ENCODE measurements around the gene MICAL3. TPM values are rescaled to one million over a fixed set of nuclear protein-coding genes. Genes with fewer than 3 reads are reported as not detected.
"Not testable (repeated sequence)": the region's sequence is repeated elsewhere in the genome, so short reads cannot be mapped to it uniquely, and the experiment has no call there.

The MICAL3 gene
- total RNA-seq, 1 experiment from 2014 or later, result 23.5 TPM

GRCh38 chr22:17992976-17993375, 31.4 kb downstream of the MICAL3 start:
- DNase-seq (ENCODE audit: low read depth in 1 of 2, low spot score in 2 of 2); H3K27ac ChIP-seq; H3K27me3 ChIP-seq (replicated peaks); H3K4me3 ChIP-seq; H3K36me3 ChIP-seq; H3K9me3 ChIP-seq (replicated peaks): not testable (repeated sequence)
- H3K4me1 ChIP-seq (replicated peaks), result peaks cover 35% of the 10 kb centered on the region

- peaks cover 35% of the 10 kb centered on the region for H3K4me1 ChIP-seq (replicated peaks)
- DNase-seq (ENCODE audit: low read depth in 1 of 2, low spot score in 2 of 2); H3K9me3 ChIP-seq (replicated peaks); H3K27ac ChIP-seq; H3K27me3 ChIP-seq (replicated peaks); H3K36me3 ChIP-seq; H3K4me3 ChIP-seq: not testable (repeated sequence)
Observed at GRCh38 chr22:17991992-17992391, 32.4 kb downstream of the MICAL3 start.

DNA sequence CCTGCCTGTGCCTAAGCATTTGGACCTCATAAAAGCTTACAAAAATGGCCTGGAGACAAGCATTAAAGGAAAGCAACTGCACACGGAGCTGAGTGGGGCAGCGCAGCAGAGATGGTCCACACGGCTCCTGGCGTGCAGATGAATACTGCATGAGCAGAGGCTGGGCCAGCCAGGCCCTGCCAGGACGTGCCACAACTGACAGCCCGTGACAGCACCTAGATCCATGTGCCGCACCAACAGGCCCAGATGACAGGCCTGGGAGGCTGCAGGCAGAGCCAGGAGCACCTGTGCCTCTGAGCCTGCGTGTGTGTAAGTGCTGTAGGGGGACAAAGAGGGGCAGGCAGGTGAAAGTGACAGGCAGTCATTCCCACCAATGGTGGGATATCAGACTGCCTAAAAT, 33.4 kb downstream of the MICAL3 start:
- H3K4me1 ChIP-seq (replicated peaks), result peaks cover 46% of the 10 kb centered on the region
- no peaks in the 10 kb centered on the region; the same call in 1 of the 2 replicates for H3K36me3 ChIP-seq
- H3K9me3 ChIP-seq (replicated peaks), result no peaks in the 10 kb centered on the region
- no peak overlapping the region for H3K4me3 ChIP-seq
- H3K27ac ChIP-seq, result no peak overlapping the region
- DNase-seq (ENCODE audit: low read depth in 1 of 2, low spot score in 2 of 2), result no peak
- no peaks in the 10 kb centered on the region for H3K27me3 ChIP-seq (replicated peaks)

DNA sequence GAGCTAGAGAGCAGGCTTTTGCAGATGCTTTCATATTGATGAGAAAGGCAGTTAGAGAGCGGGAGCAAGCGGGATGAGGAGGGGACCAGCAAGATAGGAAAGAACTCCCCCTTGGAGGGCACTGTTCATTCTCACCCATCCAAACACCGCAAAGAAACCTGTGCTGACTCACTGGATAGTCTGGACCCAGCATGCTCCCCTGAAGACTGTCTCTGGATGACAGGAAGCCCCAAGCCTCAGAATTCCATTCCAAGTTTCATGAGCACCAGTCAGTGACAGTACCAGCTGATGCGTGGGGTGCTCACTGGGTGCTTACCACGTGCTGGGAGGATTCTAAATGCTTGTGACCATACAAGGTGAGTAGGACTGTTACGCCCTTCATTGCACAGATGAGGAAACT, 34.2 kb downstream of the MICAL3 start:
- Histone ChIP-seq H3K27ac (no peak overlapping the region), H3K27me3 (replicated peaks) (no peaks in the 10 kb centered on the region), H3K9me3 (replicated peaks) (no peaks in the 10 kb centered on the region), H3K4me3 (no peak overlapping the region), H3K4me1 (replicated peaks) (peaks cover 52% of the 10 kb centered on the region), H3K36me3 (no peaks in the 10 kb centered on the region; the same call in 1 of the 2 replicates)
- no peak for DNase-seq (ENCODE audit: low read depth in 1 of 2, low spot score in 2 of 2)

- H3K27me3 ChIP-seq (replicated peaks), result no peaks in the 10 kb centered on the region
- peaks cover 52% of the 10 kb centered on the region for H3K4me1 ChIP-seq (replicated peaks)
- DNase-seq (ENCODE audit: low read depth in 1 of 2, low spot score in 2 of 2), result peak in 1 of 2 experiments; percentile 57
- H3K9me3 ChIP-seq (replicated peaks), result no peaks in the 10 kb centered on the region
- peak overlapping the region; percentile 46 for H3K27ac ChIP-seq
- no peaks in the 10 kb centered on the region; the same call in 1 of the 2 replicates for H3K36me3 ChIP-seq
- no peak overlapping the region for H3K4me3 ChIP-seq
Observed at GRCh38 chr22:17988800-17989513, 35.4 kb downstream of the MICAL3 start.

DNA sequence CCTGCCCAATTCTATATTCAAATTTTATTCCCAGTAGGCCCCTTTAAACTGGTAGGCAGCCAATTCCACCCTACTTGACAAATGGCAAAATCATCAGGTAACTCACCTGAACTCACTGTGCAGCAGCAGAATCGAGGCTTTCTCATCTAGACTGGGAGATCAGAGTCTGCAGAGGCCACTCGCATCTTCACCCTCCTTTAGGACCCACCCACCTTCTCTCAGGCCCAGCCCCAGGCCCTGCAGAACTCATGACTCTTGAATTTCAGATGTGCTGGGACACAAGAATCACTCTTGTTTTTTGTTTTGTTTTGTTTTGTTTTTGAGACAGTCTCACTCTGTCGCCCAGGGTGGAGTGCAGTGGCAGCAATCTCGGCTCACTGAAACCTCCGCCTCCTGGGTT, 38.8 kb downstream of the MICAL3 start:
- no peak for DNase-seq (ENCODE audit: low read depth in 1 of 2, low spot score in 2 of 2)
- no peaks in the 10 kb centered on the region; the same call in 1 of the 2 replicates for H3K36me3 ChIP-seq
- no peaks in the 10 kb centered on the region for H3K27me3 ChIP-seq (replicated peaks)
- peak overlapping the region; percentile 79 for H3K27ac ChIP-seq
- H3K4me1 ChIP-seq (replicated peaks), result peaks cover 46% of the 10 kb centered on the region
- H3K9me3 ChIP-seq (replicated peaks), result no peaks in the 10 kb centered on the region
- no peak overlapping the region for H3K4me3 ChIP-seq

- not testable (repeated sequence) for H3K27ac ChIP-seq; DNase-seq (ENCODE audit: low read depth in 1 of 2, low spot score in 2 of 2); H3K9me3 ChIP-seq (replicated peaks); H3K27me3 ChIP-seq (replicated peaks); H3K36me3 ChIP-seq; H3K4me3 ChIP-seq
- peaks cover 42% of the 10 kb centered on the region for H3K4me1 ChIP-seq (replicated peaks)
Observed at GRCh38 chr22:17985071-17985470, 39.3 kb downstream of the MICAL3 start.

DNA sequence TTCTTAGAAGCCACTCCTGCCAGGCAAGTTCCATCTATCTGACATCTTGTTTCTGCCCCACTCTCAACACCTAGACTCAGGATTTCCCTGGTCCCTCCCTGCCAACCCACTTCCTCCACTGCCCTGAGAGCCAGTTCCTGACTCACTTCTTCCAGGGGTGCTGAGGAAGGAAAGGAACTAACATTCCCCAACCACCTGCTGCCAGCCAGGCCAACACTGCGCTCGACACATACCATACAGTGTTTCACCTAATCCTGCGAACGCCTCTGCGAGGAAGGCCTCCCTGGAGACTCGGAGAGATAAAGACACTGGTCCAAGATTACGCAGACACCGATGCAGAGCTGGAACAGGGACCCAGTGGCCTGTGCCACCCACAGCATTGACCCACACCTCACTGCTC, 40.2 kb downstream of the MICAL3 start:
- H3K4me1 ChIP-seq (replicated peaks), result peaks cover 37% of the 10 kb centered on the region
- H3K27ac ChIP-seq, result no peak overlapping the region
- H3K27me3 ChIP-seq (replicated peaks), result no peaks in the 10 kb centered on the region
- no peaks in the 10 kb centered on the region; the same call in 1 of the 2 replicates for H3K36me3 ChIP-seq
- no peak for DNase-seq (ENCODE audit: low read depth in 1 of 2, low spot score in 2 of 2)
- no peaks in the 10 kb centered on the region for H3K9me3 ChIP-seq (replicated peaks)
- no peak overlapping the region for H3K4me3 ChIP-seq

DNA sequence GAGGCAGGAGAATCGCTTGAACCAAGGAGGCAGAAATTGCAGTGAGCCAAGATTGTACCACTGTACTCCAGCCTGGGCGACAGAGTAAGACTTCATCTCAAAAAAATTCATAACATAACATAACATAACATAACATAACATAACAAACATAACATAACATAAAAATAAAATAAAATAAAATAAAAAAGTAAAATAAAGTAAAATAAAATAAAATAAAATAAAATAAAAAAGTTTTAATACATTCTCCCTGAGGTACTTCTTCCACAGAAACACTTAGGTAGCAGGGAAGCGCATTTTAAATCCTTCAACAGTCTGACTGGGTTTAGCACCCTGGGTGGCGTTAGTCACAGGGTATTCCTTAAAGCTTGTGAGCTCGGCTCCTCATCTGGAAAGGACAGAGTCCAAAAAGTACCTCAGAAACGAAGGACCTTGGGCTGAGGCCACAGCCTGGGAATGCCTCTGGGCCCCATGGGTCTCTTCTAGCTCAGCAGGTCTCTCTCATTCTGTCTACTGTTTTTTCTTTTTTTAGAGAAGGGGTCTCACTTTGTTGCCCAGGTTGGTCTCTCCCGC, 41.7 kb downstream of the MICAL3 start:
- H3K4me1 ChIP-seq (replicated peaks), result peaks cover 23% of the 10 kb centered on the region
- H3K4me3 ChIP-seq, result no peak overlapping the region
- H3K27me3 ChIP-seq (replicated peaks), result no peaks in the 10 kb centered on the region
- H3K36me3 ChIP-seq, result no peaks in the 10 kb centered on the region; the same call in 1 of the 2 replicates
- DNase-seq (ENCODE audit: low read depth in 1 of 2, low spot score in 2 of 2), result no peak
- no peaks in the 10 kb centered on the region for H3K9me3 ChIP-seq (replicated peaks)
- no peak overlapping the region for H3K27ac ChIP-seq

DNA sequence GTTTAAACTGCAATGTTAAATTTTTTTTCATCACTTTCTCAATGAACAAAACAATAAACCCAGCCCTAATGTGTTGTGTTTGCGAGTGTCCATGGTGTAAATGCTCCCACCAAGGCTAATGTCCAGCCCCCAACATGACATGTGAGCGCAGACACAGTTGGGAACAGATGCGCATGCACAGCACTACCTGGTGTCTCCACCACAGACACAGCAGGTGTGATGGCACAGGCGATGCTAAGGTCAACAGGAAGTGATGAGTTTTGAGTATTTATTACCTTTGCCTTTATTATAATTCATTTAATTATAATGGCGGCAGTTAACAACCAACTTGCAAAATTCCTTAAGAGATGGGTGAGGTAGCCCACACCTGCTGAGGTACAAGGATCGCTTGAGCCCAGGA, 42.9 kb downstream of the MICAL3 start:
- no peak overlapping the region for H3K4me3 ChIP-seq
- no peaks in the 10 kb centered on the region; the same call in 1 of the 2 replicates for H3K36me3 ChIP-seq
- H3K4me1 ChIP-seq (replicated peaks), result peaks cover 11% of the 10 kb centered on the region
- no peak for DNase-seq (ENCODE audit: low read depth in 1 of 2, low spot score in 2 of 2)
- no peak overlapping the region for H3K27ac ChIP-seq
- no peaks in the 10 kb centered on the region for H3K27me3 ChIP-seq (replicated peaks)
- H3K9me3 ChIP-seq (replicated peaks), result no peaks in the 10 kb centered on the region

DNA sequence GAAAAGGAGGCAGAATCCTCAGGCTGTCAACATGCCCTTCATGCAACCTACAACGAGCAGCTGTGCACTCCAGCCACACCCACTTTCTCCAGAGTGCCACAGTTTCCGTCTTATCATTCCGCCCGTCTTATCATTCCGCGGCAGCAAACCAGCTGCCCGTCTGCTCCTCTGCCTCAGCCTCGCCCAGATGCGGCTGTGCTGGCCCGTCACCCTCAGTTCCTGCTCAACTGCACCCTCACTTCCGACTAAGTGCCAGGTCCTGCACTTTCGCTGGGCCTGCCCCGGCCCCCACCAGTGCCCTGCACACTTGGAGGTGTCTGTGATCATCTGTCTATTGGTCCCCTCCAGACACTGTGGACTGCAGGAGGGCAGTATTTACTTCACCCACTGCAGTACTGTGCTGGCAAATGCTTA, 43.7 kb downstream of the MICAL3 start:
- peaks cover 3% of the 10 kb centered on the region for H3K4me1 ChIP-seq (replicated peaks)
- DNase-seq (ENCODE audit: low read depth in 1 of 2, low spot score in 2 of 2), result no peak
- H3K27me3 ChIP-seq (replicated peaks), result no peaks in the 10 kb centered on the region
- H3K4me3 ChIP-seq, result no peak overlapping the region
- H3K36me3 ChIP-seq, result no peaks in the 10 kb centered on the region; the same call in 1 of the 2 replicates
- no peaks in the 10 kb centered on the region for H3K9me3 ChIP-seq (replicated peaks)
- no peak overlapping the region for H3K27ac ChIP-seq

DNA sequence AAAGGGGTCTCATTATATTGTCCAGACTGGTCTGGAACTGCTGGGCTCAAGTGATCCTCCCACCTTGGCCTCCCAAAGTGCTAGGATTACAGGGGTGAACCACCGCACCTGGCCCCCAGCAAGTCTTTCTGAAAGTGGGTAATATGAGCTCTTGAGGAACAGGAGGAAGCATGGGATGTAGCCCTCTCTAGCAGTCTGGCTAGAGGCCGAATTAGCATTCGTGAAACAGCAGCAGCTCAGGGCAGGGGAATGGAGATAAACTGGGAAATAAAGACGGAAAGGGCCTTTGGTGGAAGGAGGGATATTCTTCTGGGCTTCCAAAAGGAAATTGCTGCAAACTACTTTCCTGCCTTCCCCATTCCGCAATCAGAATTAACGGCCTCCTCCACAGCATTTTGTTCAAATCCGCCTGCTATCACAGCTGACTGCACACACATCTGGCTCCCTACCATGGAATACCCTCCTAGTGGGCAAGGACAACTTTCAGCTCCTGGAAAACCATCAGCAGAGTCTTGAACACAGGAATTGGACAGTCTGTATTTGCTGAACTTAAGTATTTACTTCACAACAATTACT, 44.3 kb downstream of the MICAL3 start:
- Histone ChIP-seq H3K9me3 (replicated peaks) (no peaks in the 10 kb centered on the region), H3K27me3 (replicated peaks) (no peaks in the 10 kb centered on the region), H3K4me1 (replicated peaks) (no peaks in the 10 kb centered on the region; the same call in 1 of the 2 replicates), H3K36me3 (no peaks in the 10 kb centered on the region), H3K27ac (no peak overlapping the region), H3K4me3 (no peak overlapping the region)
- DNase-seq (ENCODE audit: low read depth in 1 of 2, low spot score in 2 of 2), result no peak

DNA sequence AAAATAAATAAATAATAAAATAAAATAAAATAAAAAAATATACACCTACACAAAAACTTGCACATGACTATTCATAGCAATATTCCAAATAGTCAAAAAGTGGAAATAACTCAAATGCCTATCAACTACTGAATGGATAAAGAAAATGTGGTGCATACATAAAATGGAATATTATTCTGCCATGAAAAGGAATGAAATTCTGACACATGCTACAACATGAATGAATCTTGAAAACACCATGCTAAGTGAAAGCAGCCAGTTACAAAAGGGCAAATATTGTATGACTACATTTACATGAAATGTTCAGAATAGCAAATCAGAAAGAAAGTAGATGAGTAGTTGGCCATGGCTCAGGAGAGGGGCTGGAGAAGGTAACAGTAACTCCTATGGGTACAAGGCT, 46.3 kb downstream of the MICAL3 start:
- Histone ChIP-seq H3K36me3 (no peaks in the 10 kb centered on the region), H3K27ac (no peak overlapping the region), H3K4me3 (no peak overlapping the region), H3K4me1 (replicated peaks) (peaks cover 4% of the 10 kb centered on the region), H3K27me3 (replicated peaks) (no peaks in the 10 kb centered on the region), H3K9me3 (replicated peaks) (no peaks in the 10 kb centered on the region)
- DNase-seq (ENCODE audit: low read depth in 1 of 2, low spot score in 2 of 2), result no peak

GRCh38 chr22:17977371-17977770, 47.0 kb downstream of the MICAL3 start:
- no peak for DNase-seq (ENCODE audit: low read depth in 1 of 2, low spot score in 2 of 2)
- no peaks in the 10 kb centered on the region for H3K9me3 ChIP-seq (replicated peaks)

More at GRCh38 chr22:17977371-17977770, 47.0 kb downstream of the MICAL3 start:
- H3K4me3 ChIP-seq, result no peak overlapping the region
- peaks cover 10% of the 10 kb centered on the region for H3K4me1 ChIP-seq (replicated peaks)
- no peaks in the 10 kb centered on the region for H3K27me3 ChIP-seq (replicated peaks)
- H3K36me3 ChIP-seq, result no peaks in the 10 kb centered on the region
- no peak overlapping the region for H3K27ac ChIP-seq

Data from SJSA1 (cell line).